ENCODE measurements around the gene PATJ. TPM values are rescaled to one million over a fixed set of nuclear protein-coding genes. Genes with fewer than 3 reads are reported as not detected.
"Not testable (repeated sequence)": the region's sequence is repeated elsewhere in the genome, so short reads cannot be mapped to it uniquely, and the experiment has no call there.

Gene PATJ
- total RNA-seq, 2 donors from 2014 or later, result 47.8 to 64.5 TPM

DNA sequence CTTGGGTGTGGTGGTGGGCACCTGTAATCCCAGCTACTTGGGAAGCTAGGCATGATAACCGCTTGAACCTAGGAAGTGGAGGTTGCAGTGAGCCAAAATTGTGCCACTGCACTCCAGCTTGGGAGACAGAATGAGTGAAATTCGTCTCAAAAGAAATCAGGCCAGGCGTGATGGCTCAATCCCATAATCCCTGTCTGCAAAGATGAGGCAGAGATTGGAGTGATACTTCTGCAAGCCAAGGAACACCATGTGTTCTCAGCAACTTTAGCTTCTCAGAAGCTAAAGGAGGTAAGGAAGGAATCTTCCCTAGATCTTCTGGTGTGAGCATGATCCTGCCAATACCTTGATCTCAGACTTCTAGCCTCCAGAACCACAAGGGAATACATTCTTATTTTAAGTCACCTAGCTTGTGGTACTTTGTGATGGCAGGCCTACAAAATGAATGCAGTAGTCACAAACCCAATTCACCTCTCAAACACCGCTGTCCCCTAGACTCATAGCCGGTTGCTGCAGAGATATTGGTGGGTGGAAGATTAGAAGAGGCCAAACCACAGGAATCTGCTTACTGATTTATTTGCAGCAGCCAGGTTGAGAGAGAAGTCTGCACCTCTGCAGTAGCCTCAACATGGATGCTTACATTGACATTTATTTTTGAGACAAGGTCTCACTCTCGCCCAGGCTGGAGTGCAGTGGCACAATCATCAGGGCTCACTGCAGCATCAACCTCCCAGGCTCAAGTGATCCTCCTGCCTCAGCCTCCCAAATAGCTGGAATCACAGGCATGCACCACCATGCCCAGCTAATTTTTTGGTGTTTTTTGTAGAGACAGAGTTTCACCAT lies 471.0 kb downstream of the PATJ start:
- H3K27me3 ChIP-seq (replicated peaks; ENCODE audit: insufficient read depth), result no peaks in the 10 kb centered on the region
- peaks cover 5% of the 10 kb centered on the region for H3K9me3 ChIP-seq
- DNase-seq (ENCODE audit: low spot score) (no peak), ATAC-seq (ENCODE audit: insufficient number of reproducible peaks, low FRiP score, low read depth) (no peak)
- TF ChIP-seq, protein P1, sequence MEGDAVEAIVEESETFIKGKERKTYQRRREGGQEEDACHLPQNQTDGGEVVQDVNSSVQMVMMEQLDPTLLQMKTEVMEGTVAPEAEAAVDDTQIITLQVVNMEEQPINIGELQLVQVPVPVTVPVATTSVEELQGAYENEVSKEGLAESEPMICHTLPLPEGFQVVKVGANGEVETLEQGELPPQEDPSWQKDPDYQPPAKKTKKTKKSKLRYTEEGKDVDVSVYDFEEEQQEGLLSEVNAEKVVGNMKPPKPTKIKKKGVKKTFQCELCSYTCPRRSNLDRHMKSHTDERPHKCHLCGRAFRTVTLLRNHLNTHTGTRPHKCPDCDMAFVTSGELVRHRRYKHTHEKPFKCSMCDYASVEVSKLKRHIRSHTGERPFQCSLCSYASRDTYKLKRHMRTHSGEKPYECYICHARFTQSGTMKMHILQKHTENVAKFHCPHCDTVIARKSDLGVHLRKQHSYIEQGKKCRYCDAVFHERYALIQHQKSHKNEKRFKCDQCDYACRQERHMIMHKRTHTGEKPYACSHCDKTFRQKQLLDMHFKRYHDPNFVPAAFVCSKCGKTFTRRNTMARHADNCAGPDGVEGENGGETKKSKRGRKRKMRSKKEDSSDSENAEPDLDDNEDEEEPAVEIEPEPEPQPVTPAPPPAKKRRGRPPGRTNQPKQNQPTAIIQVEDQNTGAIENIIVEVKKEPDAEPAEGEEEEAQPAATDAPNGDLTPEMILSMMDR (IDR thresholded peaks at IDR 0.05), result no peak
- no peak overlapping the region for H3K4me3 ChIP-seq
- no peaks in the 10 kb centered on the region for H3K36me3 ChIP-seq
- H3K4me1 ChIP-seq (ENCODE audit: control insufficient read depth in 1 of 2, low read depth in 2 of 2), result no peaks in the 10 kb centered on the region
- no peak overlapping the region for H3K27ac ChIP-seq

DNA sequence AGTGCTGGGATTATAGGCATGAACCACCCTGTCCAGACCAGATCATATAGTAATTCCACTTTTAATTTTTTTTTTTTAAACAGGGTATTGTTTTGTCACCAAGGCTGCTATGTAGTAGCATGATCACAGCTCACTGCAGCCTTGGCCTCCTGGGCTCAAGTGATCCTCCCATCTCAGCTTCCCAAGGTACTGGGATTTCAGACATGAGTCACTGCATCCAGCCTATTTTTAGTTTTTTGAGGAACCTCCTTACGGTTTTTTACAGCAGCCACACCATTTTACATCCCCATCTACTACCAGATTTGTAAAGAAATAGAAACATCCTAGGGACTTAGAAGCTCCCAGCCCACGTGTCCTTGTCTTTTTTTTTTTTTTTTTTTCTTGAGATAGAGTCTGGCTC lies 476.3 kb downstream of the PATJ start:
- H3K4me3 ChIP-seq, result no peak overlapping the region
- DNase-seq (ENCODE audit: low spot score), result no peak
- no peak for ATAC-seq (ENCODE audit: insufficient number of reproducible peaks, low FRiP score, low read depth)
- H3K9me3 ChIP-seq, result no peaks in the 10 kb centered on the region
- no peaks in the 10 kb centered on the region for H3K27me3 ChIP-seq (replicated peaks; ENCODE audit: insufficient read depth)
- no peak overlapping the region for H3K27ac ChIP-seq
- TF ChIP-seq, protein P1 (IDR thresholded peaks at IDR 0.05), result no peak
- no peaks in the 10 kb centered on the region for H3K4me1 ChIP-seq (ENCODE audit: control insufficient read depth in 1 of 2, low read depth in 2 of 2)
- H3K36me3 ChIP-seq, result no peaks in the 10 kb centered on the region

DNA sequence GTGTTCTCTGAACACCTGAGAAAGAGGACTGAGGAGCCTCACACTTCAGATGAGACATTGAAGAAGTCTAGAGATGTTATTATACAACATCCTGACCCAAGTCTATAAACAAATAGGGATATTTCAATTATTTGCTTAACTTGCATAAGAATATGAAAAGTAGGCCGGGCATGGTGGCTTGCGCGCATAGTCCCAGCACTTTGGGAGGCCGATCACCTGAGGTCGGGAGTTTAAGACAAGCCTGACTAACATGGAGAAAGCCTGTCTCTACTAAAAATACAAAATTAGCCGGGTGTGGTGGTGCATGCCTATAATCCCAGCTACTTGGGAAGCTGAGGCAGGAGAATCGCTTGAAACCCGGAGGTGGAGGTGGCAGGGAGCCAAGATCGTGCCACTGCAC lies 478.2 kb downstream of the PATJ start:
- H3K4me3 ChIP-seq; ATAC-seq (ENCODE audit: insufficient number of reproducible peaks, low FRiP score, low read depth); DNase-seq (ENCODE audit: low spot score); H3K9me3 ChIP-seq; H3K27me3 ChIP-seq (replicated peaks; ENCODE audit: insufficient read depth); H3K36me3 ChIP-seq; H3K4me1 ChIP-seq (ENCODE audit: control insufficient read depth in 1 of 2, low read depth in 2 of 2); H3K27ac ChIP-seq: not testable (repeated sequence)

DNA sequence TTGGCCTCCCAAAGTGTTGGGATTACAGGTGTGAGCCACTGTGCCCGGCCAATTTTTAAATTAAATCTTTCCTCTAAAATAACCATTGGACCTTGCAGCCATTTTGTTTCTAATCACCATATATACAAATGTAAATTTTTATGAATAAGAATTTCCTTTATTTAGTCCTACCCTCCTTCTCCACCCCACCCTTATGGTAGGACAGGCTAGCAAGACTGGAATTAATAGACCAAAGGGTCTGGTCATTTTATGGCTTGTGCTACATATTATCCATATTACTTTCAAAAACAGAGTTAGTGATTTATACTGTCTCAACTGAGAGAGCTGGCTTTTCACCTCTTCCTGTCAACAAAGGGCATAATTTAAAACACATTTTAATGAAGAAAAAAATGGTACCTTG lies 478.9 kb downstream of the PATJ start:
- TF ChIP-seq, protein P1 (IDR thresholded peaks at IDR 0.05), result no peak
- DNase-seq (ENCODE audit: low spot score), result no peak
- no peak for ATAC-seq (ENCODE audit: insufficient number of reproducible peaks, low FRiP score, low read depth)

DNA sequence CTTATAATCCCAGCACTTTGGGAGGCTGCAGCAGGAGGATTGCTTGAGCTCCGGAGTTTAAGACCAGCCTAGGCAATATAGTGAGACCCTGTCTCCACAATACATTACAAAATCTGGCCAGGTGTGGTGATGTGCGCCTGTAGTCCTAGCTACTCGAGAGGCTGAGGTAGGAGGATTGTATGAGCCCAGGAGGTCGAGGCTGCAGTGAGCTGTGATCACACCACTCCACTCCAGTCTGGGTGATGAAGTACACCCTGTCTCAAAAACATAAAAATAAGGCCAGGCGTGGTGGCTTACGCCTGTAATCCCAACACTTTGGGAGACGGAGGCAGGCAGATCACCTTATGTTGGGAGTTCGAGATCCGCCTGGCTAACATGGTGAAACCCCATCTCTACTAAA lies 480.0 kb downstream of the PATJ start:
- TF ChIP-seq, protein P1 (IDR thresholded peaks at IDR 0.05), result no peak
- H3K27me3 ChIP-seq (replicated peaks; ENCODE audit: insufficient read depth), result no peaks in the 10 kb centered on the region

More for the DNA sequence above, 478.9 kb downstream of the PATJ start:
- no peaks in the 10 kb centered on the region for H3K9me3 ChIP-seq
- H3K4me1 ChIP-seq (ENCODE audit: control insufficient read depth in 1 of 2, low read depth in 2 of 2), result no peaks in the 10 kb centered on the region
- no peaks in the 10 kb centered on the region for H3K36me3 ChIP-seq
- no peak overlapping the region for H3K27ac ChIP-seq
- H3K4me3 ChIP-seq, result no peak overlapping the region
- no peaks in the 10 kb centered on the region for H3K27me3 ChIP-seq (replicated peaks; ENCODE audit: insufficient read depth)

More for the DNA sequence above, 480.0 kb downstream of the PATJ start:
- DNase-seq (ENCODE audit: low spot score) (no peak), ATAC-seq (ENCODE audit: insufficient number of reproducible peaks, low FRiP score, low read depth) (no peak)
- H3K4me1 ChIP-seq (ENCODE audit: control insufficient read depth in 1 of 2, low read depth in 2 of 2), result no peaks in the 10 kb centered on the region
- H3K9me3 ChIP-seq, result no peaks in the 10 kb centered on the region
- no peak overlapping the region for H3K27ac ChIP-seq
- no peaks in the 10 kb centered on the region for H3K36me3 ChIP-seq
- H3K4me3 ChIP-seq, result no peak overlapping the region

Measured in thoracic aorta (tissue), 2 donors.